SKM-1 treated with dmso at 0.1 percent for 144 hours (cell line): ENCODE measurements around the gene FKBP1B.
"Not testable (repeated sequence)": the region's sequence is repeated elsewhere in the genome, so short reads cannot be mapped to it uniquely, and the experiment has no call there.

ENCODE experiments used
- DNase-seq: peaks from one replicate; lab custom pipeline; 2025; ENCODE audit not compliant: unreplicated experiment; lab: John Stamatoyannopoulos, UW

Gene FKBP1B

DNA sequence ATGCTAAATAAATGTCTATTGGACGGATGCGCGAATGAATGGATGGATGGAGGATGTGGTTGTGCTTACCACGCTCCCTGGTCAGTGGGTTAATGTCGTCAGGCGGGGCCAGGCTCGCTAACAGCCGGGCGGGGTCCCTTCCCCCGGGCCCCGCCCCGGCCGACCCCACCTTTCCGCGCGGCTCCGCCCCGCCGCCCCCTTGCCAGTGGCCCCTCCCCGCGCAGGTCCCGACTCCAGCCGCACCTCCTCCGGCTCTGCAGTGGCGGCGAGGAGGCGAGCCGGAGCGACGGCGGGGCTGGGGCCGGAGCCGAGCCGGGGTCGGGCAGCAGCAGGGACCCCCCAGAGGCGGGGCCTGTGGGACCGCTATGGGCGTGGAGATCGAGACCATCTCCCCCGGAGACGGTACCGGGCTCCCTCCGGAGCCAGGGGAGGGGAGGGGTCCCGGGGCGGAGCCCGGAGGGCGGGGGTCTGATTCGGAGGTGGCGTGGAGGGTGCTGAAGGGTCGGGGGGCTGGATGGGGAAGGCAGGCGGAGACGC is at the start of gene FKBP1B:
FKBP1B (plus strand) TSS at position 257 of the 537 bp plus-strand sequence; CDS start at position 366, 109 bp downstream.
- no peak for DNase-seq

GRCh38 chr2:24007693-24008092 is 41.8 kb upstream of the FKBP1B start:
- DNase-seq: no peak

GRCh38 chr2:24008672-24009366 is 40.7 kb upstream of the FKBP1B start:
- DNase-seq: no peak

DNA sequence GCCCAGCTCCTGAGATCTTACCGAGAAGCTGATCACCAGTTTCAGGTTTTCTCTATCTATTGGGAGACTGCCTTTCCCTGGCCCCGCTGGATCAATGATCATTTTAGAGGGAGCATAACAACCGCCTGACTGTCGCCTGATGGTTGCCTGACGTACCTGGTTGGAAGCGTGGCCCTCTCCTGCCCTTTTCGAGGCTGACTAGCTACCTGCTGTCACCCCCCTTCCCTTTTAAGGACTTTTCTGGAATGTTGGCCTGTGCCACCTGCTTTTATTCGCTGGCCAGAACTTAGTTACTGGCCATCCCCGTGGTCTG is 40.2 kb upstream of the FKBP1B start:
- DNase-seq: no peak

DNA sequence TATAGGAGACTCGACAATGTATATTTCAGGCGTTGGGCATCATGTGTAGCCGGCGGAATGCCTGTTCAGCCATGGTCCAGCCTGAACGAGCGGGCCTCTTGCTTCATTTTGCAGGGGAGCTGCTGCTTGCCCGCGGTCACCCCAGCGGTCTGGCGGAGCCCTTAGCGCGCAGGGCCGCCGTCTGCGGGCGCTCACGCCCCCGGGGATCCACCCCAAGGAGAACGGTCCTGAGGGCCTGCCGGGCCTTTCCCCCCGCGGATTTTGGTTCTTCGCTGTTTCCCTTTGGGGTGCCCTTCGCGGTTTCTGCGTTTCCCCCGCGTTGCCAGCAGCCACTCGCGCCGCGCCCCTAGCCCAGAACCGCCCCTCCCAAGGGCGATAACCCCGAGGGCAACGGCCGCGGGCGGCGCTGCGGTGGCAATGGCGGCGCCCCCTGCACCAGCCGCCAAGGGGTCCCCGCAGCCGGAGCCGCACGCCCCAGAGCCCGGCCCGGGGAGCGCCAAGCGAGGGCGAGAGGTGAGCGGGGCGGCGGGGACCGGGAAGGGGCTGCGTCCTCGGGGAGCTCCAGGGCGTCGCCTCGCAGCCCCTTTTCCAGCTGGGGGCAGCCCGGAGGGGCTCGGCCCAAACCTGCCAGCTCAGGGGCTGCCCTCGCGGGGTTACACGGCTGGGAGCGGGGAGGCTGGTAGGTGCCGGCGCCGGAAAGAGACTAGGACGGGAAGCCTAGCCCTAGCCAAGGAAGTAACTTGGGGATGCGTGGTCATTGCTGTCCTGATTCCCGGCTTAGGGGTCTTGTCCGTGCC is 39.7 kb upstream of the FKBP1B start, which contains the start of gene MFSD2B:
MFSD2B (plus strand) TSS at position 406 of the 797 bp plus-strand sequence; CDS start at position 418, 12 bp downstream.
- DNase-seq: no peak

- DNase-seq: no peak
Measured at GRCh38 chr2:24010477-24011249, 38.9 kb upstream of the FKBP1B start.

DNA sequence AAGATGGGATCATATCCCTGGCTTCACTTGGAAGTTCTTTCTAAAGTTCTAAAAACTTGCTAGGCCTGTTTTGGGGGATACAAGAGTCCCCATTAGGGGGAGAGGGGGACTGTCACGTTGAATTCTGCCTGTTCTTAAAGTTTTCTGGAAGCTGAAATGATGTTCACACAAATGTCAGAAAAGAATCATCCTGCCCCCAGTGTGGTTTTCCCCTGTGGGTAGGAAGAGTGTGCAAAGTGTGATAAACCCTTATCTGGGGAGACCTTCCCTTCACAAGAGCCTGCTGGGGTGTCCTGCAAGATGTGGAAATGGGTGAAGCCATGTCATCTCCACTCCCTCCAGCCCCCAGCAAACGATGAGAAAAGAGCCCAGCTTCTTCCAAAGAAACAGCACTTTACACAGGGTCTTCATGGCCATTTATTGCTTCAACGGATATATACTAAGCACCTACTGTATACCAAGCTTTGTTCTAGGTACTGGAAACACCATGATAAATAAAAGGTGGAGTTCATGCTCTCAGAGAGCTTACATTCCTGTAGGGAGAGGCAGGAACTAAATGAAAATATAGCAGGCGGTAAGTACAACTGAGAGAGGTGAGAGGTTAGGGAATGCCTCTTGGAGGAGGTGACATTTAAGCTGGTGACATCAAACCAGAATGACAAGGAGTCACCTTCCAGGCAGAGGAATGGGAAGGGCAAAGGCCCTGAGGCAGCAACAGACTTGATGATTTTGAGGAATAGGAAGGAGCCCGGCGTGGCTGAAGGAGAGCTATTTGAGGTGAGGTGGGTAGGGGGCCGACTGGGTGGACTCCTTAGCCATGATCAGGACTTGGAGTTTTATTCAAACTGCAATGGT is 38.1 kb upstream of the FKBP1B start:
- no peak for DNase-seq

- DNase-seq: no peak
Measured at GRCh38 chr2:24012521-24013188, 36.9 kb upstream of the FKBP1B start.

DNA sequence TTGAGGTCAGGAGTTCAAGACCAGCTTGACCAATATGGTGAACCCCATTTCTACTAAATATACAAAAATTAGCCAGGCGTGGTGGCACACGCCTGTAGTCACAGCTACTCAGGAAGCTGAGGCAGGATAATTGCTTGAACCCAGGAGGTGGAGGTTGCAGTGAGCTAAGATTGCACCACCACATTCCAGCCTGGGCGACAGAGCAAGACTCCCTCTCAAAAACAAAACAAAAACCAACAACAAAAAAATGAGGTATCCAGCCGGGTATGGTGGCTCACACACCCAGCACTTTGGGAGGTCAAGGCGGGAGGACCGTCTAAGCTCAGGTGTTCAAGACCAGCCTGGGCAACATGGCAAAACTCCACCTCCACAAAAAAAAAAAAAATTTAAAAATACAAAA is 34.6 kb upstream of the FKBP1B start:
- DNase-seq: not testable (repeated sequence)

- no peak for DNase-seq
Measured at GRCh38 chr2:24015562-24016375, 33.8 kb upstream of the FKBP1B start.

DNA sequence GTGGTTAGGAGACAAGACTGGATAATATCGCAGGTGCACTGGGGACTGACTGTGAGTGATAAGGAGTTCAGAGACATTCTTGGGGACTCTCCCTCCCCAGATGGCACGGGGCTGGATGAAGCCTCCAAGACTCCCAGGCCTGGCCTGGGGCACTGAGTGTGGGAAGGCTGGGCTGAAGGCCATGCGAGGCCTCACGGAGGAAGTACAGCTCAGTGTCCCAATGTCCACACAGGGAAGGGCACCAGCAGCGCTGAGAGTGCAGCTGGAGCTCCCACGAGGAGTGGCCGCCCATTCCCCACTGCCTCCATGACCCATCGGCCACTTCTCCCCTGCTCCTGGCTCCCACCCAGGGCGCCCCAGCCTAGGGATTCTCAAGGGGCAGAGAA is 33.2 kb upstream of the FKBP1B start:
- DNase-seq: no peak

DNA sequence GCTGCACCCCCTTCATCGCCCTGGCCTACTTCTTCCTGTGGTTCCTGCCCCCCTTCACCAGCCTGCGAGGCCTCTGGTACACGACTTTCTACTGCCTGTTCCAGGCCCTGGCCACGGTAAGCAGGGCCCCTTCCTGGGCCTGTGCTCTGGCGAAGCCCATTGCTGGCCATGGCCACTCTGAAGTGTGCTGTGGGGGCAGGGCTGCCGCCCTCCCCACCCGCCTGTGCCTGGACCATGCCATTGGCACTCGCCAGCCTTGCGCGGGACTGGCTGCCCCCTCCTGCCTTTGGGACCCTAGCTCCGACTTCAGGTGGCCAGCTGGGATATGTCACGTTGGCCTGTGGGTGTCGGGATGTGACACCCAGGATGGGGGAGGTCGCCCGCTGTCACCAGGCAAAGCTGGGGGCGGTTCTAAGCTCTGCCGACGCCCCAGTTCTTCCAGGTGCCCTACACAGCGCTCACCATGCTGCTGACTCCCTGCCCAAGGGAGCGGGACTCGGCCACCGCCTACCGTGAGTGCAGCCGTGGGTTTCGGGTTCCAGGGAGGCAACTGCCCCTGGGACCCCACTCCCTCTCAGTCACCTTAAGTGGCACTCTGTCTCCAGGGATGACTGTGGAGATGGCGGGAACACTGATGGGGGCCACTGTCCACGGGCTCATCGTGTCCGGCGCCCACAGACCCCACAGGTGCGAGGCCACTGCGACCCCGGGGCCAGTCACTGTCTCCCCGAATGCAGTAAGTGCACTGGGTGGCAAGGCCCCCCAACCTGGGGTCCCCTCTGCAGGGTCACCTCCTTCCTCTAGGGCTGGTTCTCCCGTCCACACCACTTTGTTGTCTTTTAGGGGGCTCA is 32.5 kb upstream of the FKBP1B start:
- no peak for DNase-seq

DNA sequence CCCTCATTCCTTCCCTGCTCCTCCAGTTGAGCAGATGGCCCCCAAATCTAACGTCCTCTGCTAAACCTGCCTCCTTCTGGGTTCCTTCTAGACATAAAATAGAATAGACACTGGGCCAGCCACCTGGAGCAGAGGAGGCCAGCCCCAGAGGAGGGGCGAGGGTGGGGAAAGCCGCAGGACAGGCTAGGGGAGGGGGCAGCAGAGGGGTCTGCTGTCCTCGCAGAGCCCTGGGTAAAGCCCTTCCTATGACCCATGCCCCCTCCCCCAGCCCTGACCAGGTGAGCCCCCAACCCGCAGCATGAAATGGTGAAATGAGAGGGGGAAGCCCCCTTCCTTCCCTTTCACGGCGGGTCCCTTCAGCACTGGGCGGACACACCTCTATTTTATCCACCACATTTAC is 31.8 kb upstream of the FKBP1B start:
- no peak for DNase-seq

GRCh38 chr2:24018241-24018640 is 31.3 kb upstream of the FKBP1B start:
- no peak for DNase-seq

DNA sequence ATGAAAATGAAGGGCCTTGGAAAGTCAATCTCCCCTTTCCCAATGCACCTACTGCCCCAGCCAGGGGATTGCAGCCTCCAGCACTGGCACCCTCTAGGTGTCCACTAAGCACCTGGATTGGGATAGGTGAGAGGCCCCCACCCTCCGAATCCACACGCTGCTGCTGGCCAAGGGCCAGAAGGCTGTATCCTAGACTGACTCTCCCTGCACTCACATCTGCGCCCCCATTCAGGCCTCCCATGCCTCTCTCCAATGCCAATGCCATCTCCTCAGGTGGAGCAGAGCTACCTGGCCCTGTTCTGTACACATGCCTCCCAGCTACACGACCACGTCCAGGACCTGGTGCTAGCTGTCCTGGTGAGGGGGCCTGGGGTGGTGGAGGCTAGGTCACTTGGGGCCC is 29.8 kb upstream of the FKBP1B start:
- no peak for DNase-seq

- DNase-seq: no peak
Measured at GRCh38 chr2:24020244-24020643, 29.3 kb upstream of the FKBP1B start.

DNA sequence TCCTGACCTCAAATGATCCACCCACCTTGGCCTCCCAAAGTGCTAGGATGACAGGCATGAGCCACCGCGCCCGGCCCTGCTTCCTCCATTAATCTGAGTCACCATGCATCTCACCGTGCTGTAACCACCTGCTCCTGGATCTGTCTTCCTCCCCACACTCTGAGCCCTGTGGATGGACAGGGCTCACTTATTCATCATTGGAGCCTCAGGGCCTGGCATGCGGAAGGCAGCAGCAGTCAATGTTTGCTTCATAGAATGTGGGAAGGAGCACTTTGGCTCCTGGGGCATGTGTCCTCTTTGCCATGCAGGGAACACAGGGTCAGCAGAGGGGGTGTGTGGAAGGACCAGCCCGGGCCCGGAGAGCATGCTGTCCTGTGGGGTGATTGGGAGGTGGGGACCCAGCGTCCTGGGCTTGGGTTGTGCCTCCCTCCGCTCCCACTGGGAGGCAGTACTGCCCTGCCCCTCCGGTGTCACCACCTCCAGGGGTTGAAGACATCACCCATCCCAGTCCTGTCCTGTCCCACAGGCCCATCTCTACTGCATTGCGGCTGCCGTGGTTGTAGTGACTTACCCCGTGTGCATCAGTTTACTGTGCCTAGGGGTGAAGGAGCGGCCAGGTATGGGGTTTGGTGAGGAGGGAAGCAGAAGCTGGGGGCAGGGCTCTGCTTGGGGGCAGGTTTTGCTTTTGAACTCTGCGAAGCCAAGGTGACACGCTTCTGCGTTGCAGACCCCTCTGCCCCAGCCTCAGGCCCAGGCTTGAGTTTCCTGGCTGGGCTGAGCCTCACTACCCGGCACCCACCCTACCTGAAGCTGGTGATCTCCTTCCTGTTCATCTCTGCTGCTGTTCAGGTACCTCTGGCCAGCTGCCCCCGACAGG is 28.2 kb upstream of the FKBP1B start:
- DNase-seq: peak; percentile 4
